GM19468 (cell line): ENCODE results near the gene PACS2.
A peak's percentile ranks its signal among the peaks of the same experiment; 100 is the strongest.
"Not testable (repeated sequence)": the region's sequence is repeated elsewhere in the genome, so short reads cannot be mapped to it uniquely, and the experiment has no call there.

ENCODE experiments used
- ATAC-seq: cut with Tn5 transposase; IDR thresholded peaks from one replicate; pipeline ENCODE4 v1.9.1; 2021; ENCODE audit warnings: mild to moderate bottlenecking, moderate library complexity, moderate number of reproducible peaks; ENCODE audit not compliant: unreplicated experiment; ENCODE audit errors: extremely low read depth

PACS2 gene

GRCh38 chr14:105314287-105315200, at the start of gene PACS2:
Gene PACS2, plus strand, starts transcription at chr14:105314748. Its CDS starts 171 bp downstream, at chr14:105314919.
- peak; percentile 36 for ATAC-seq

- no peak for ATAC-seq
These were observed 46.6 kb upstream of the PACS2 start for GRCh38 chr14:105267820-105268548.

GRCh38 chr14:105268736-105269354, 45.7 kb upstream of the PACS2 start:
- ATAC-seq, result no peak

- ATAC-seq, result no peak
These were observed 45.1 kb upstream of the PACS2 start for GRCh38 chr14:105269405-105269804.

- ATAC-seq, result no peak
These were observed 43.2 kb upstream of the PACS2 start for GRCh38 chr14:105271224-105271890.

GRCh38 chr14:105272623-105273022, 41.9 kb upstream of the PACS2 start:
- ATAC-seq, result no peak

- no peak for ATAC-seq
These were observed 41.5 kb upstream of the PACS2 start for GRCh38 chr14:105273062-105273461.

- ATAC-seq, result no peak
These were observed 39.9 kb upstream of the PACS2 start for GRCh38 chr14:105274637-105275036.

- ATAC-seq, result no peak
These were observed 39.1 kb upstream of the PACS2 start for GRCh38 chr14:105275267-105275946.

- ATAC-seq, result not testable (repeated sequence)
These were observed 37.1 kb upstream of the PACS2 start for GRCh38 chr14:105277448-105277847.

- ATAC-seq, result no peak
These were observed 34.7 kb upstream of the PACS2 start for GRCh38 chr14:105279642-105280361.

- no peak for ATAC-seq
These were observed 34.0 kb upstream of the PACS2 start for GRCh38 chr14:105280525-105280924.

GRCh38 chr14:105281371-105282097, 33.0 kb upstream of the PACS2 start:
- ATAC-seq, result no peak

- ATAC-seq, result no peak
These were observed 32.3 kb upstream of the PACS2 start for GRCh38 chr14:105282098-105282725.

GRCh38 chr14:105283028-105283427, 31.5 kb upstream of the PACS2 start:
- ATAC-seq, result no peak

- ATAC-seq, result no peak
These were observed 30.6 kb upstream of the PACS2 start for GRCh38 chr14:105283899-105284298.

GRCh38 chr14:105285174-105285573, 29.4 kb upstream of the PACS2 start:
- ATAC-seq, result no peak

GRCh38 chr14:105286759-105287144, 27.8 kb upstream of the PACS2 start:
- no peak for ATAC-seq
